ENCODE measurements around the gene IFTAP. TPM values are rescaled to one million over a fixed set of nuclear protein-coding genes. Genes with fewer than 3 reads are reported as not detected.

IFTAP gene
- 20.4 and 27.9 TPM in 2 replicates for total RNA-seq

DNA sequence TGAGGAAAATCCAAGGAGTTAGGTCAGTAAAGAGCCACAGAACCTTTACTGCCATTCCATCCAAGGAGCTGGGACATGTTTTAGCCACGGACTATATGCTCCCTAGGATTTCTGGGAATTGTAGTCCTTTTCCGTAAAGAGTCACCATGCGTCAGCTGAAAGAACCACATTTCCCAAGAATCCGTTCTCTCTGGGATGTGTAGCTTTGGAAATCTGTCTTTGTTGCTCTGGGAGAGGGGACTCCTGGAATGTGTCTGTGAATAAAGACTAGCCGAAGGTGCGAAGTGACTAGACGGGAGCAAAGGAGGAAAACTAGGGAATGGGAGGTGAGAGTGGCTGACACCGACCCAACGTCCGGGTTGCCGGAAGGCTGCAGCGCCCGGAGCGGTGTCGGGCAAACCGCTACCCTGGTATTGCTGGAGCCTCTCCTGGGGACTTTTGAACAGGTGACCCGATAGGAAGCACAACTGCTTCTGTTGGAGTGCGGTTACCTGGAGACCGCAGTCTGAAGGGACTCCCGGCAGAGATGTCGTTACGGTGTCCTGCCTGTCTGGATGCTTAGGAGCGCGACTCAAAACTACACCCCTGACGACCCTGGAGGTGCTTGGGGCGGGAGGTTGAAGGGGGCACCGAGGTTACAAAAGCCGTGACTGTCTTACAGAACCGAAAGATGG, at the start of gene IFTAP:
Gene IFTAP, plus strand, starts transcription at position 187 of the 674 bp plus-strand sequence. CDS start 15,602 bp downstream, outside the sequence.

DNA sequence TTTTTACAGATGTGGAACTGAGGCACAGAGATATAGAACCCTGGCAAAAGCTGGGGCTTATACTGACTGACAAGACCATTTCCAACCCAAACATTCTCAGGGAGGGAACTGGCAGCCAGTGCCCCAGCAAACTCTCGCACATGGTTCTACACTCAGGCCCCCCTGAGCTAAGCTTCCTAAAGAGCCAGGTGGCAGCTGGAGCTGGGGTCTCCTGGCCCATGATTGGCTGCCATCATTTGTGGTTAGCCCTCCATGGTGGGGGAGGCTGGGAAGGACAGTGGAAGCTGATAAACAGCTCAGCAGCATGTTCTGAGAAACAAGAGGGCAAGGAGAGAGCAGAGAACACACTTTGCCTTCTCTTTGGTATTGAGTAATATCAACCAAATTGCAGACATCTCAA, 26.6 kb upstream of the IFTAP start, which contains the start of gene RAG1:
Gene RAG1, plus strand, starts transcription at position 314 of the 400 bp plus-strand sequence. CDS start 5,298 bp downstream, outside the sequence.

GRCh38 chr11:36598051-36598450, 3.7 kb downstream of the IFTAP start, which contains the start of gene RAG2:
Gene RAG2 (minus strand): TSS chr11:36598236. CDS start chr11:36594168, 4,068 bp downstream.

Other genes starting within 250 kb of the IFTAP start
- 4.3 and 4.4 TPM in 2 replicates for gene TRAF6, start 84.2 kb upstream of the IFTAP start, total RNA-seq
- 0.12 and 0.43 TPM in 2 replicates for gene RAG1, start 26.5 kb upstream of the IFTAP start, total RNA-seq
- gene RAG2, start 3.7 kb downstream of the IFTAP start, total RNA-seq: not detected in 2 replicates